HepG2 (cell line): ENCODE results near the gene ZWILCH. TPM values are rescaled to one million over a fixed set of nuclear protein-coding genes. Genes with fewer than 3 reads are reported as not detected.

ENCODE experiments used
- ATAC-seq: fragments of 200-7000 bp; cut with Tn5 transposase; 3 replicates; pipeline ENCODE4 v1.9.1; 2020; ENCODE audit warnings: mild to moderate bottlenecking, moderate library complexity
- BruUV-seq: library from RNA; stranded (reverse); fragments of 400-500 nt; replicated peaks from 2 replicates; lab custom pipeline; 2021; lab: Mats Ljungman, UMichigan
- CTCF ChIA-PET: fragments of 300-600 bp; formaldehyde crosslinking; extraction: SDS; loops from one replicate; lab custom pipeline; 2021; ENCODE audit warnings: low total read pairs, inconsistent platforms, low intra/inter-chr PET ratio; lab: Yijun Ruan, JAX
- POLR2A ChIA-PET: fragments of 350-600 bp; sonication (Branson Sonifier 250); formaldehyde crosslinking; loops from one replicate; lab custom pipeline; 2020; ENCODE audit warnings: antibody characterized with exemption, inconsistent platforms; lab: Yijun Ruan, JAX
- DNase-seq: peaks from one replicate; pipeline ENCODE4 v3.0.0-alpha.2; 2015; ENCODE audit warnings: low spot score
- FAIRE-seq: peaks from 3 replicates; lab custom pipeline; 2011; peaks lifted over from hg19 to GRCh38; lab: Jason Lieb, UNC
- H2AFZ ChIP-seq: one replicate; pipeline ENCODE4 v1.6.1; 2011; ENCODE audit warnings: low read length, inconsistent platforms
- H3K27ac ChIP-seq: fragments of 300-600 bp; 3 replicates; pipeline ENCODE4 v1.8.0; 2011; ENCODE audit warnings: mixed run types, mild to moderate bottlenecking, mixed read lengths, low read length, inconsistent platforms; ENCODE audit not compliant: insufficient read depth; ENCODE audit errors: extremely low read length
- H3K27me3 ChIP-seq, 2 experiments: fragments of 200-600 bp in 1 of 2; 2 replicates in 1 of 2; 3 replicates in 1 of 2; pipeline versions ENCODE4 v1.6.0 to v1.8.0; 2011; ENCODE audit warnings: low read length in 2 of 2, mild to moderate bottlenecking in 2 of 2, moderate library complexity in 2 of 2, inconsistent platforms in 1 of 2; ENCODE audit not compliant: insufficient read depth in 2 of 2, control insufficient read depth in 1 of 2
- H3K36me3 ChIP-seq, 2 experiments: fragments of 200-600 bp in 1 of 2; replicated peaks in 1 of 2; 2 replicates in 1 of 2; 3 replicates in 1 of 2; pipeline versions ENCODE4 v1.5.1 to v1.8.0; 2011; ENCODE audit warnings: low read length in 2 of 2, inconsistent platforms in 1 of 2; ENCODE audit not compliant: insufficient read depth in 2 of 2, control insufficient read depth in 1 of 2
- H3K4me1 ChIP-seq: 2 replicates; pipeline ENCODE4 v1.5.1; 2012; ENCODE audit warnings: low read length, inconsistent platforms; ENCODE audit not compliant: insufficient read depth
- H3K4me2 ChIP-seq: 2 replicates; pipeline ENCODE4 v1.6.0; 2011; ENCODE audit warnings: low read depth, low read length, inconsistent platforms
- H3K4me3 ChIP-seq, 3 experiments: fragments of 200-600 bp in 1 of 3; sonication (generic), shearing (Covaris generic) in 1 of 3; replicated peaks in 1 of 3; 2 replicates each; pipeline ENCODE4 v1.5.1; 2011 to 2016; ENCODE audit warnings: low read length in 3 of 3, inconsistent platforms in 2 of 3, low read depth in 2 of 3, mild to moderate bottlenecking in 2 of 3, control low read depth in 1 of 3, mixed read lengths in 1 of 3; ENCODE audit not compliant: insufficient read depth in 1 of 3
- H3K79me2 ChIP-seq: one replicate; pipeline ENCODE4 v1.6.1; 2011; ENCODE audit warnings: low read length, inconsistent platforms; ENCODE audit not compliant: insufficient read depth
- H3K9ac ChIP-seq: 2 replicates; pipeline ENCODE4 v1.6.0; 2011; ENCODE audit warnings: mild to moderate bottlenecking, low read depth, low read length, inconsistent platforms; ENCODE audit not compliant: insufficient read depth
- H3K9me3 ChIP-seq: 2 replicates; pipeline ENCODE4 v1.5.1; 2012; ENCODE audit warnings: mild to moderate bottlenecking, low read length
- H4K20me1 ChIP-seq: 2 replicates; pipeline ENCODE4 v1.6.0; 2011; ENCODE audit warnings: inconsistent platforms, mild to moderate bottlenecking, low read length, moderate library complexity; ENCODE audit not compliant: insufficient read depth
- FOXK1 ChIP-seq: sonication (generic); formaldehyde crosslinking; IDR thresholded peaks from 2 replicates; pipeline ENCODE4 v1.4.0; 2020; ENCODE audit warnings: low read depth, missing genetic modification reagents, borderline replicate concordance
- KAT2B ChIP-seq: fragments of 150-350 bp; IDR thresholded peaks from 2 replicates; pipeline ENCODE4 v1.6.1; 2014; ENCODE audit warnings: low read depth, low read length, borderline replicate concordance
- MNT ChIP-seq: fragments of 450-650 bp; IDR thresholded peaks from 2 replicates; pipeline ENCODE4 v1.6.1; 2016
- PPARG ChIP-seq: conservative IDR thresholded peaks from 2 replicates; pipeline ENCODE4 v1.6.1; 2016; ENCODE audit warnings: missing biosample characterization, missing genetic modification reagents
- TRIM22 ChIP-seq: fragments of 450-650 bp; IDR thresholded peaks from 2 replicates; pipeline ENCODE4 v1.6.1; 2017
- ZBTB3 ChIP-seq: sonication (generic); formaldehyde crosslinking; IDR thresholded peaks from 2 replicates; pipeline ENCODE4 v1.4.0; 2020; ENCODE audit warnings: low read depth, mild to moderate bottlenecking, moderate library complexity, missing genetic modification reagents, borderline replicate concordance
- ZNF24 ChIP-seq: fragments of 450-650 bp; IDR thresholded peaks from 2 replicates; pipeline ENCODE4 v1.6.1; 2017; ENCODE audit warnings: antibody characterized with exemption, mild to moderate bottlenecking
- ZNF30 ChIP-seq: sonication (generic); formaldehyde crosslinking; IDR thresholded peaks from 2 replicates; pipeline ENCODE4 v1.5.0; 2020; ENCODE audit warnings: mild to moderate bottlenecking, missing genetic modification reagents
- ZNF850 ChIP-seq: sonication (generic); formaldehyde crosslinking; conservative IDR thresholded peaks from 2 replicates; pipeline ENCODE4 v1.9.0; 2021; ENCODE audit warnings: mild to moderate bottlenecking, missing genetic modification reagents
- WGBS: methylation state at CpG from one replicate; pipeline ENCODE4 v1.1.6; 2017; ENCODE audit warnings: low lambda C conversion rate; 5-methylcytosine and 5-hydroxymethylcytosine counted together
- in situ Hi-C: cut with HindIII; loops from 2 replicates; pipeline ENCODE4 v1.10.0; 2017; ENCODE audit warnings: low pct_unique_long_range_greater_than_20kb; ENCODE audit not compliant: extremely low pct_ligation_motif_present
- intact Hi-C: fragments of 100-400 bp; cut with micrococcal nuclease; formaldehyde crosslinking; loops from one replicate; pipeline ENCODE4 v1.10.0; 2022; ENCODE audit not compliant: unreplicated experiment
- polyA plus RNA-seq, 8 experiments: library from polyadenylated mRNA; depleted of rRNA in 3 of 8; stranded (reverse) in 7 of 8; unstranded in 1 of 8; fragments of >200 nt; fragmentation: Illumina TruSeq in 4 of 8; extraction: Trizol in 4 of 8; gene quantifications; 2 replicates each; pipeline versions ENCODE4 v1.2.1 to v1.2.3, GENCODE V29; 2011 to 2016; ENCODE audit warnings: low read depth in 4 of 8, missing spikeins in 1 of 8, mixed read lengths in 1 of 8; ENCODE audit not compliant: insufficient read depth in 1 of 8
- total RNA-seq, 5 experiments: library from RNA; depleted of rRNA; stranded (reverse); fragments of >200 nt; fragmentation: Illumina TruSeq; extraction: Trizol; gene quantifications; 2 replicates each; pipeline ENCODE4 v1.2.3, GENCODE V29; 2016; ENCODE audit warnings: low read depth in 1 of 5
- TF ChIP-seq, protein P1 (sequence below): sonication (generic); formaldehyde crosslinking; IDR thresholded peaks from 2 replicates; pipeline ENCODE4 v1.5.0; 2020; ENCODE audit warnings: missing genetic modification reagents
- TF ChIP-seq, protein P2 (sequence below): sonication (generic); formaldehyde crosslinking; IDR thresholded peaks from 2 replicates; pipeline ENCODE4 v1.8.1; 2023; ENCODE audit warnings: mild to moderate bottlenecking, missing genetic modification reagents

Gene ZWILCH
- total and polyA plus RNA-seq, 2 of the 13 experiments (the other 11 are each of a cell fraction or from before 2014, with no cell fraction given) = 9.5 to 27.8 TPM

GRCh38 chr15:66573719-66574595 lies 68.8 kb downstream of the ZWILCH start:
- no peak for TF ChIP-seq ZNF24
- peak; percentile 39; the same call in 1 of the 2 replicates for TF ChIP-seq MNT
- BruUV-seq = no TSS peak
- 30% methylated on average over 8 of the region's 10 CpGs for WGBS

GRCh38 chr15:66574596-66574950 lies 69.4 kb downstream of the ZWILCH start:
- no peaks in the 10 kb centered on the region for H3K4me1 ChIP-seq
- H3K79me2 ChIP-seq = no peaks in the 10 kb centered on the region
- no peak overlapping the region for H3K9ac ChIP-seq
- CTCF ChIA-PET = no interaction called here
- BruUV-seq = no TSS peak
- intact Hi-C loops = no loop called here
- no peak overlapping the region for H3K27ac ChIP-seq
- no peaks in the 10 kb centered on the region for H4K20me1 ChIP-seq
- WGBS = 64% methylated on average over 2 of the region's 2 CpGs
- no peak for FAIRE-seq
- H3K4me3 ChIP-seq = no peak overlapping the region
- no peak for ATAC-seq
- H2AFZ ChIP-seq = no peak overlapping the region
- POLR2A ChIA-PET = no interaction called here
- H3K9me3 ChIP-seq = no peaks in the 10 kb centered on the region
- no peak overlapping the region for H3K4me2 ChIP-seq
- no peaks in the 10 kb centered on the region for H3K36me3 ChIP-seq
- in situ Hi-C loops = no loop called here
- H3K27me3 ChIP-seq = peaks cover 0 to 1% of the 10 kb centered on the region in 2 experiments; a peak in 1 of 5 replicates
- no peak for DNase-seq
- TF ChIP-seq KAT2B (no peak), ZNF850 (CRISPR knock-in tag) (no peak), ZBTB3 (CRISPR knock-in tag) (no peak), ZNF30 (CRISPR knock-in tag) (no peak), TRIM22 (no peak), FOXK1 (no peak), PPARG (CRISPR knock-in tag) (no peak)
- TF ChIP-seq, protein P1, sequence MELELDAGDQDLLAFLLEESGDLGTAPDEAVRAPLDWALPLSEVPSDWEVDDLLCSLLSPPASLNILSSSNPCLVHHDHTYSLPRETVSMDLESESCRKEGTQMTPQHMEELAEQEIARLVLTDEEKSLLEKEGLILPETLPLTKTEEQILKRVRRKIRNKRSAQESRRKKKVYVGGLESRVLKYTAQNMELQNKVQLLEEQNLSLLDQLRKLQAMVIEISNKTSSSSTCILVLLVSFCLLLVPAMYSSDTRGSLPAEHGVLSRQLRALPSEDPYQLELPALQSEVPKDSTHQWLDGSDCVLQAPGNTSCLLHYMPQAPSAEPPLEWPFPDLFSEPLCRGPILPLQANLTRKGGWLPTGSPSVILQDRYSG = no peak
- TF ChIP-seq, protein P2, sequence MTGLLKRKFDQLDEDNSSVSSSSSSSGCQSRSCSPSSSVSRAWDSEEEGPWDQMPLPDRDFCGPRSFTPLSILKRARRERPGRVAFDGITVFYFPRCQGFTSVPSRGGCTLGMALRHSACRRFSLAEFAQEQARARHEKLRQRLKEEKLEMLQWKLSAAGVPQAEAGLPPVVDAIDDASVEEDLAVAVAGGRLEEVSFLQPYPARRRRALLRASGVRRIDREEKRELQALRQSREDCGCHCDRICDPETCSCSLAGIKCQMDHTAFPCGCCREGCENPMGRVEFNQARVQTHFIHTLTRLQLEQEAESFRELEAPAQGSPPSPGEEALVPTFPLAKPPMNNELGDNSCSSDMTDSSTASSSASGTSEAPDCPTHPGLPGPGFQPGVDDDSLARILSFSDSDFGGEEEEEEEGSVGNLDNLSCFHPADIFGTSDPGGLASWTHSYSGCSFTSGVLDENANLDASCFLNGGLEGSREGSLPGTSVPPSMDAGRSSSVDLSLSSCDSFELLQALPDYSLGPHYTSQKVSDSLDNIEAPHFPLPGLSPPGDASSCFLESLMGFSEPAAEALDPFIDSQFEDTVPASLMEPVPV (CRISPR knock-in tag) = no peak

More at GRCh38 chr15:66573719-66574595, 68.8 kb downstream of the ZWILCH start:
- H4K20me1 ChIP-seq = no peaks in the 10 kb centered on the region
- in situ Hi-C loops (no loop called here), intact Hi-C loops (no loop called here)
- peaks cover 0 to 1% of the 10 kb centered on the region in 2 experiments; a peak in 1 of 5 replicates for H3K27me3 ChIP-seq
- ChIA-PET CTCF (no interaction called here), POLR2A (no interaction called here)
- no peak overlapping the region for H3K4me3 ChIP-seq
- H3K9ac ChIP-seq = no peak overlapping the region
- no peaks in the 10 kb centered on the region for H3K9me3 ChIP-seq
- ATAC-seq (no peak), DNase-seq (no peak), FAIRE-seq (no peak)
- H2AFZ ChIP-seq = no peak overlapping the region
- H3K4me1 ChIP-seq = no peaks in the 10 kb centered on the region
- H3K27ac ChIP-seq = no peak overlapping the region
- H3K4me2 ChIP-seq = no peak overlapping the region
- H3K36me3 ChIP-seq = no peaks in the 10 kb centered on the region
- no peaks in the 10 kb centered on the region for H3K79me2 ChIP-seq
